Endothelial cell of umbilical vein (primary cell): ENCODE measurements around the gene PRKAA1.
A peak's percentile ranks its signal among the peaks of the same experiment; 100 is the strongest.

Experiments used
- EZH2 ChIP-seq: IDR thresholded peaks from 2 replicates; pipeline ENCODE4 v1.6.1; 2012; ENCODE audit warnings: borderline replicate concordance, low read depth, mild to moderate bottlenecking, moderate library complexity, low read length, inconsistent platforms; ENCODE audit not compliant: severe bottlenecking
- POLR2AphosphoS5 ChIP-seq: IDR thresholded peaks from 2 replicates; pipeline ENCODE4 v1.6.1; 2012; ENCODE audit warnings: low read depth, mild to moderate bottlenecking, control low read depth, low read length, moderate library complexity; ENCODE audit not compliant: insufficient read depth
- TF ChIP-seq, protein P1 (sequence below), 2 donors: IDR thresholded peaks; 1 replicate in 1 of 2; 2 replicates in 1 of 2; pipeline ENCODE4 v1.5.1; 2011; ENCODE audit warnings: low read length in 2 of 2, mild to moderate bottlenecking in 2 of 2, moderate library complexity in 2 of 2, control low read depth in 1 of 2, inconsistent platforms in 1 of 2, low read depth in 1 of 2; ENCODE audit not compliant: insufficient read depth in 1 of 2; ENCODE audit errors: extremely low read depth in 1 of 2
- TF ChIP-seq, protein P2 (sequence below): IDR thresholded peaks from 2 replicates; pipeline ENCODE4 v1.6.1; 2011; ENCODE audit not compliant: insufficient read depth, insufficient read length

DNA sequence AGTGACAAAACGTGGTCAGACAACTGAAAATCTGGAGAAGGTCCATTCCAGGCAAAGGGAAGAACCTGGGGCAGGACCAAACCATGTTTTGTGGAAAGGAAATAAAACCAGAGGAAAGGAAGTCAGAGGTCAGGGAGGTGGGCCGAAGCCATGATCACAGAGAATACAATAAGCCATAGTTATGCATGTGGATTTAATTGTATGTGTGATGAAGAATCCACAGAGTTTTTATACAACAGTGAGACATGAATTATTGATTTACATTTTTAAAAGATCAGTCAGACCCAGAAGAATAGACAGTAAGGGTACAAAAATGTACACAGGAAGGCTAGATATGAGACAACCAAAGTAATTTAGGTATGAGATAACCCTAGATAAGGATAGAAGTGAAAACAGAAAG, 63.2 kb downstream of the PRKAA1 start:
- TF ChIP-seq EZH2 (no peak), POLR2AphosphoS5 (peak; percentile 57)
- TF ChIP-seq, protein P1, sequence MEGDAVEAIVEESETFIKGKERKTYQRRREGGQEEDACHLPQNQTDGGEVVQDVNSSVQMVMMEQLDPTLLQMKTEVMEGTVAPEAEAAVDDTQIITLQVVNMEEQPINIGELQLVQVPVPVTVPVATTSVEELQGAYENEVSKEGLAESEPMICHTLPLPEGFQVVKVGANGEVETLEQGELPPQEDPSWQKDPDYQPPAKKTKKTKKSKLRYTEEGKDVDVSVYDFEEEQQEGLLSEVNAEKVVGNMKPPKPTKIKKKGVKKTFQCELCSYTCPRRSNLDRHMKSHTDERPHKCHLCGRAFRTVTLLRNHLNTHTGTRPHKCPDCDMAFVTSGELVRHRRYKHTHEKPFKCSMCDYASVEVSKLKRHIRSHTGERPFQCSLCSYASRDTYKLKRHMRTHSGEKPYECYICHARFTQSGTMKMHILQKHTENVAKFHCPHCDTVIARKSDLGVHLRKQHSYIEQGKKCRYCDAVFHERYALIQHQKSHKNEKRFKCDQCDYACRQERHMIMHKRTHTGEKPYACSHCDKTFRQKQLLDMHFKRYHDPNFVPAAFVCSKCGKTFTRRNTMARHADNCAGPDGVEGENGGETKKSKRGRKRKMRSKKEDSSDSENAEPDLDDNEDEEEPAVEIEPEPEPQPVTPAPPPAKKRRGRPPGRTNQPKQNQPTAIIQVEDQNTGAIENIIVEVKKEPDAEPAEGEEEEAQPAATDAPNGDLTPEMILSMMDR (IDR thresholded peaks at IDR 0.05; ENCODE audit: extremely low read depth in 1 of 2, insufficient read depth in 1 of 2, low read depth in 1 of 2, low read length in 2 of 2): no peak
- TF ChIP-seq, protein P2, sequence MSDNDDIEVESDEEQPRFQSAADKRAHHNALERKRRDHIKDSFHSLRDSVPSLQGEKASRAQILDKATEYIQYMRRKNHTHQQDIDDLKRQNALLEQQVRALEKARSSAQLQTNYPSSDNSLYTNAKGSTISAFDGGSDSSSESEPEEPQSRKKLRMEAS: peak; percentile 1
